H9 (cell line): ENCODE results near the gene MVB12A. TPM values are rescaled to one million over a fixed set of nuclear protein-coding genes. Genes with fewer than 3 reads are reported as not detected.

ENCODE experiments used
- DNase-seq: peaks from one replicate; pipeline ENCODE4 v3.0.0-alpha.2; 2017
- H2AFZ ChIP-seq: one replicate; pipeline ENCODE4 v1.6.1; 2013; ENCODE audit warnings: mild to moderate bottlenecking, low read length, control low read depth, moderate library complexity
- H2AK5ac ChIP-seq: 2 replicates; pipeline ENCODE4 v1.6.1; 2013; ENCODE audit warnings: low read length, control low read depth, mixed read lengths; ENCODE audit not compliant: insufficient read length
- H2BK120ac ChIP-seq: one replicate; pipeline ENCODE4 v1.6.1; 2013; ENCODE audit warnings: low read depth, mild to moderate bottlenecking, low read length, control low read depth, inconsistent platforms; ENCODE audit not compliant: poor library complexity, severe bottlenecking
- H2BK12ac ChIP-seq: 2 replicates; pipeline ENCODE4 v1.6.1; 2013; ENCODE audit warnings: low read length, control low read depth, mixed read lengths, low read depth; ENCODE audit not compliant: insufficient read length
- H2BK15ac ChIP-seq: 2 replicates; pipeline ENCODE4 v1.6.1; 2013; ENCODE audit warnings: low read depth, low read length, control low read depth
- H2BK20ac ChIP-seq: one replicate; pipeline ENCODE4 v1.6.1; 2013; ENCODE audit warnings: low read depth, mild to moderate bottlenecking, low read length, control low read depth, inconsistent platforms; ENCODE audit not compliant: poor library complexity, severe bottlenecking
- H2BK5ac ChIP-seq: 2 replicates; pipeline ENCODE4 v1.6.1; 2013; ENCODE audit warnings: low read length, control low read depth, mixed read lengths; ENCODE audit not compliant: insufficient read length
- H3K14ac ChIP-seq: 2 replicates; pipeline ENCODE4 v1.6.1; 2013; ENCODE audit warnings: low read length, control low read depth; ENCODE audit not compliant: insufficient read depth
- H3K18ac ChIP-seq: 2 replicates; pipeline ENCODE4 v1.6.1; 2013; ENCODE audit warnings: low read depth, mild to moderate bottlenecking, mixed read lengths, low read length, control low read depth; ENCODE audit not compliant: insufficient read length
- H3K23ac ChIP-seq: 2 replicates; pipeline ENCODE4 v1.6.1; 2013; ENCODE audit warnings: low read length, control low read depth, mixed read lengths, low read depth; ENCODE audit not compliant: insufficient read length
- H3K23me2 ChIP-seq: 2 replicates; pipeline ENCODE4 v1.6.1; 2013; ENCODE audit warnings: low read depth, mild to moderate bottlenecking, mixed read lengths, low read length, control low read depth; ENCODE audit not compliant: insufficient read length, poor library complexity, severe bottlenecking
- H3K27ac ChIP-seq: 2 replicates; pipeline ENCODE4 v1.5.1; 2013; ENCODE audit warnings: low read length, control low read depth, mixed read lengths, low read depth; ENCODE audit not compliant: insufficient read length
- H3K27me3 ChIP-seq: 2 replicates; pipeline ENCODE4 v1.6.1; 2013; ENCODE audit warnings: low read length, control low read depth, inconsistent platforms; ENCODE audit not compliant: insufficient read depth
- H3K4ac ChIP-seq: 2 replicates; pipeline ENCODE4 v1.6.1; 2013; ENCODE audit warnings: low read depth, mild to moderate bottlenecking, control low read depth, inconsistent platforms, low read length, moderate library complexity
- H3K4me1 ChIP-seq: 2 replicates; pipeline ENCODE4 v1.6.1; 2013; ENCODE audit warnings: low read length, control low read depth, inconsistent platforms; ENCODE audit not compliant: insufficient read depth
- H3K4me2 ChIP-seq: 2 replicates; pipeline ENCODE4 v1.6.1; 2013; ENCODE audit warnings: low read length, control low read depth, mixed read lengths; ENCODE audit not compliant: insufficient read length, insufficient read depth
- H3K56ac ChIP-seq: 2 replicates; pipeline ENCODE4 v1.6.1; 2013; ENCODE audit warnings: low read depth, mild to moderate bottlenecking, mixed read lengths, low read length, control low read depth; ENCODE audit not compliant: insufficient read length
- H3K79me1 ChIP-seq: 2 replicates; pipeline ENCODE4 v1.6.1; 2013; ENCODE audit warnings: low read depth, mild to moderate bottlenecking, moderate library complexity, low read length, control low read depth, inconsistent platforms; ENCODE audit not compliant: insufficient read depth, poor library complexity, severe bottlenecking
- H3K79me2 ChIP-seq: 2 replicates; pipeline ENCODE4 v1.6.1; 2013; ENCODE audit warnings: low read length, control low read depth, inconsistent platforms; ENCODE audit not compliant: insufficient read depth
- H3K9ac ChIP-seq: 2 replicates; pipeline ENCODE4 v1.6.1; 2013; ENCODE audit warnings: low read length, control low read depth, mixed read lengths; ENCODE audit not compliant: insufficient read length; ENCODE audit errors: extremely low read depth
- H3K9me3 ChIP-seq: one replicate; pipeline ENCODE4 v1.6.1; 2013; ENCODE audit warnings: low read depth, low read length, inconsistent platforms; ENCODE audit not compliant: control insufficient read depth
- H3T11ph ChIP-seq: one replicate; pipeline ENCODE4 v1.6.1; 2013; ENCODE audit warnings: mild to moderate bottlenecking, low read length, control low read depth, inconsistent platforms
- H4K20me1 ChIP-seq: one replicate; pipeline ENCODE4 v1.6.1; 2013; ENCODE audit not compliant: control insufficient read depth, insufficient read length, insufficient read depth
- H4K5ac ChIP-seq: 2 replicates; pipeline ENCODE4 v1.6.1; 2013; ENCODE audit warnings: low read depth, mild to moderate bottlenecking, mixed read lengths, low read length, control low read depth; ENCODE audit not compliant: insufficient read length
- H4K8ac ChIP-seq: replicated peaks from 2 replicates; pipeline ENCODE4 v1.6.1; 2013; ENCODE audit warnings: low read length, control low read depth, mixed read lengths, low read depth; ENCODE audit not compliant: insufficient read length
- H4K91ac ChIP-seq: 2 replicates; pipeline ENCODE4 v1.6.1; 2013; ENCODE audit warnings: low read depth, mild to moderate bottlenecking, moderate library complexity, mixed read lengths, low read length, control low read depth; ENCODE audit not compliant: insufficient read length
- H3K27ac Mint-ChIP-seq, 3 experiments: 2 replicates in 2 of 3; 3 replicates in 1 of 3; pipeline ENCODE4 v1.8.0; 2020 to 2021; ENCODE audit warnings: mixed read lengths in 3 of 3, mild to moderate bottlenecking in 1 of 3, moderate library complexity in 1 of 3
- H3K27me3 Mint-ChIP-seq: 2 replicates; pipeline ENCODE4 v1.8.0; 2021; ENCODE audit warnings: low read depth, mild to moderate bottlenecking, moderate library complexity, mixed read lengths
- H3K36me3 Mint-ChIP-seq, 3 experiments: 2 replicates in 2 of 3; 3 replicates in 1 of 3; pipeline ENCODE4 v1.8.0; 2020 to 2021; ENCODE audit warnings: low read depth in 3 of 3, mixed read lengths in 3 of 3; ENCODE audit not compliant: insufficient read depth in 1 of 3
- H3K4me1 Mint-ChIP-seq, 2 experiments: 2 replicates each; pipeline ENCODE4 v1.8.0; 2020; ENCODE audit warnings: mixed read lengths in 2 of 2
- H3K4me3 Mint-ChIP-seq, 2 experiments: 2 replicates in 1 of 2; 3 replicates in 1 of 2; pipeline ENCODE4 v1.8.0; 2020 to 2021; ENCODE audit warnings: mild to moderate bottlenecking in 2 of 2, mixed read lengths in 2 of 2, moderate library complexity in 1 of 2
- H3K9me3 Mint-ChIP-seq, 2 experiments: 2 replicates in 1 of 2; 3 replicates in 1 of 2; pipeline ENCODE4 v1.8.0; 2020; ENCODE audit warnings: mild to moderate bottlenecking in 2 of 2, mixed read lengths in 2 of 2, moderate library complexity in 1 of 2
- WGBS: extraction: QIAGEN DNeasy Blood & Tissue Kit; methylation state at CpG from one replicate; pipeline ENCODE4 v1.1.7; 2013; ENCODE audit warnings: missing lambda C conversion rate, low lambda C conversion rate, mixed read lengths; ENCODE audit not compliant: insufficient read length; ENCODE audit errors: extremely low coverage; 5-methylcytosine and 5-hydroxymethylcytosine counted together
- total RNA-seq: library from RNA; stranded (reverse); gene quantifications from 2 replicates; pipeline ENCODE4 v1.2.1, GENCODE V29; 2021
- TF ChIP-seq, protein P1 (sequence below): fragments of 200-600 bp; sonication (generic); conservative IDR thresholded peaks from 3 replicates; pipeline ENCODE4 v1.8.0; 2021; ENCODE audit warnings: antibody characterized with exemption, mild to moderate bottlenecking

The MVB12A gene
- total RNA-seq, 1 experiment from 2014 or later: 50.4 TPM

DNA sequence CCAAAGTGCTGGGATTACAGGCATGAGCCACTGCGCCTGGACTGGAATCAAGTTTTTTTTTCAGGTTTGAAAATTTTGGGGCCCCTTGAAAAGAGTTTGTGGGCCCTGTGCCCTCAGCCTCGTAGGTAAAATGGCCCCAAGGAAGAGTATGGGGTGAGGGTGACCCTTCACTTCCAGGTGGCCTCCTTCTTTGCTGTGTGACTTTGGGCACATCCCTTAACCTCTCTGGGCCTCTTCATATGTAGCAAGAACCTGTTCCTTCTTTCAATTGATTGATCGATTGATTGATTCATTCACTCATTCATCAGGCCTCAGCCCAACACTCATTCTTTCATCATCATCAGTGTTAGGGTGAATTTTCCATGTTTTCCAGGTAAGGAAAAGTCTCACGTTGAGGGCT, 32.0 kb downstream of the MVB12A start:
- Histone ChIP-seq H2BK12ac (no peak overlapping the region), H3K56ac (no peak overlapping the region), H3K27me3 (peaks cover 6% of the 10 kb centered on the region; the same call in 1 of the 2 replicates), H3K79me1 (no peaks in the 10 kb centered on the region), H2BK120ac (no peak overlapping the region), H3K4me2 (no peak overlapping the region), H3K4me1 (no peaks in the 10 kb centered on the region), H4K8ac (no peak overlapping the region), H3K4ac (no peak overlapping the region), H3K18ac (no peak overlapping the region), H3K79me2 (no peaks in the 10 kb centered on the region), H2BK20ac (no peak overlapping the region), H3K27ac (no peak overlapping the region), H4K5ac (no peak overlapping the region), H3K9me3 (no peaks in the 10 kb centered on the region), H3K9ac (no peak overlapping the region), H3K23me2 (no peaks in the 10 kb centered on the region), H2AFZ (no peak overlapping the region), H4K91ac (no peak overlapping the region), H2BK15ac (no peak overlapping the region), H2AK5ac (no peak overlapping the region), H3K23ac (no peak overlapping the region), H3T11ph (no peak overlapping the region), H4K20me1 (peaks cover 4% of the 10 kb centered on the region), H3K14ac (no peak overlapping the region), H2BK5ac (no peak overlapping the region)
- no peak for DNase-seq
- TF ChIP-seq, protein P1, sequence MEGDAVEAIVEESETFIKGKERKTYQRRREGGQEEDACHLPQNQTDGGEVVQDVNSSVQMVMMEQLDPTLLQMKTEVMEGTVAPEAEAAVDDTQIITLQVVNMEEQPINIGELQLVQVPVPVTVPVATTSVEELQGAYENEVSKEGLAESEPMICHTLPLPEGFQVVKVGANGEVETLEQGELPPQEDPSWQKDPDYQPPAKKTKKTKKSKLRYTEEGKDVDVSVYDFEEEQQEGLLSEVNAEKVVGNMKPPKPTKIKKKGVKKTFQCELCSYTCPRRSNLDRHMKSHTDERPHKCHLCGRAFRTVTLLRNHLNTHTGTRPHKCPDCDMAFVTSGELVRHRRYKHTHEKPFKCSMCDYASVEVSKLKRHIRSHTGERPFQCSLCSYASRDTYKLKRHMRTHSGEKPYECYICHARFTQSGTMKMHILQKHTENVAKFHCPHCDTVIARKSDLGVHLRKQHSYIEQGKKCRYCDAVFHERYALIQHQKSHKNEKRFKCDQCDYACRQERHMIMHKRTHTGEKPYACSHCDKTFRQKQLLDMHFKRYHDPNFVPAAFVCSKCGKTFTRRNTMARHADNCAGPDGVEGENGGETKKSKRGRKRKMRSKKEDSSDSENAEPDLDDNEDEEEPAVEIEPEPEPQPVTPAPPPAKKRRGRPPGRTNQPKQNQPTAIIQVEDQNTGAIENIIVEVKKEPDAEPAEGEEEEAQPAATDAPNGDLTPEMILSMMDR: no peak
- peaks cover 0 to 5% of the 10 kb centered on the region in 2 experiments; a peak in 1 of 5 replicates for H3K9me3 Mint-ChIP-seq
- peaks cover 10 to 19% of the 10 kb centered on the region in 2 experiments for H3K4me1 Mint-ChIP-seq
- peaks cover 0 to 2% (median 0%) of the 10 kb centered on the region in 3 experiments; a peak in 2 of 7 replicates for H3K36me3 Mint-ChIP-seq
- H3K4me3 Mint-ChIP-seq: no peak overlapping the region
- WGBS: no CpG with 5 or more reads among the region's 4 CpGs
- no peak overlapping the region for H3K27ac Mint-ChIP-seq
- peaks cover 63% of the 10 kb centered on the region for H3K27me3 Mint-ChIP-seq
